ENCODE results near the gene KDM4C.
A peak's percentile ranks its signal among the peaks of the same experiment; 100 is the strongest.
"Not testable (repeated sequence)": the region's sequence is repeated elsewhere in the genome, so short reads cannot be mapped to it uniquely, and the experiment has no call there.

KDM4C gene

GRCh38 chr9:6757456-6758247 lies at the start of gene KDM4C:
KDM4C (plus strand) TSS chr9:6757973; CDS start chr9:6792989, 35,016 bp downstream.
- peak; percentile 93 to 96 (median 95) for DNase-seq

- peak in 2 of 3 experiments; percentile 3 to 10 for DNase-seq
These were observed 49.0 kb upstream of the KDM4C start for GRCh38 chr9:6708732-6709131.

DNA sequence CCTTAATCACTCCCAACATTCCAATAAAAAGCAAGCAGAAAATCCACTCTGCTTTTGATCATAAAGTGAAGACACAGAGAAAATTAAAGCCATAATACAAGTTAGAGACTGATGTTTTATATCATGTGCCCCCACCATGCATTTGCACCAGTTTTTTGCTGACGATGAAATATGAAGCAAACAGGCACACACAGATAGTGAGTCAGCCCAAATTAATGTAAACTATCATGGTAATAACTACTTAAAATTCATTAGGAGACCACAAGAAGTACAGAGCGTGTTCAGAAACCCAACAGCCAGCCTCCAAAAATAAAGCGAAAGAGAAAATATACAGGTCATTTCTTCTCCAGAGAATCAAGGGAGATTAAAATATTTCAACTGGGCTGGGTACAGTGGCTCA lies 46.4 kb upstream of the KDM4C start:
- DNase-seq: no peak

- no peak for DNase-seq
These were observed 45.7 kb upstream of the KDM4C start for GRCh38 chr9:6712041-6712440.

DNA sequence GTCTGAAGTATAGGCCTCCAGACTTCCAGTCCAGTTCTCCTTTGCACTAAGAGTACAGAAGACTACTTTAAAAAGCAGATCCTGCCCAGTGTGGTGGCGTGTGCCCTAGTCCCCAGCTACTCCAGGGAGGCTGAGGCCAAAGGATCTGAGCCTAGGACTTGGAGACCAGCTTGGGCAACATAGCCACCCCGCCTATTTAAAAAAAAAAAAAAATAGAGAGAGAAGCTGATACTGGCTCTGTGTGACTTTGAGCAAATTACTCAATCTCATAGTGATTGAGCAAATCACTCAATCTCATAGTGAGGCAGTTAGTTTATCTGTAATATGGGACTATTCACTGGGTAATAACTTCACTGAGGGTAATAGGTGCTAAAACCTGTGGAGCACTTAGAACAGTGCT lies 43.6 kb upstream of the KDM4C start:
- no peak for DNase-seq

DNA sequence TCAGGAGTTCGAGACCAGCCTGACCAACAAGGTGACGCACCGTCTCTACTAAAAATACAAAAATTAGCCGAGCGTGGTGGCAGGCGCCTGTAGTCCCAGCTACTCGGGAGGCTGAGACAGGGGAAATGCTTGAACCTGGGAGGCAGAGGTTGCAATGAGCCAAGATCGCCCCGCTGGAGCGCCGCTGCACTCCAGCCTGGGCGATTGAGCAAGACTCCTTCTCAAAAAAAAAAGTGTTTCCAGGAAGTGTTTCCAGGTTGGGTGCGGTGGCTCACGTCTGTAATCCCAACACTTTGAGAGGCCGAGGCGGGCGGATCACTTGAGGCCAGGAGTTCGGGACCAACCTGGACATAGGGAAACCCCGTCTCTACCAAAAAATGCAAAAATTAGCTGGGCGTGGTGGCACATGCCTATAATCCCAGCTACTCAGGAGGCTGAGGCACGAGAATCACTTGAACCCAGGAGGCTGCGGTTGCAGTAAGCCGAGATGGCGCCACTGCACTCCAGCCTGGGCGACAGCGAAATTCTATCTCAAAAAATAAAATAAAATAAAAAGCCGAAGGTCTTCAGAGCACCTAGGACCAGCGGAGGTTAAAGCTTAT lies 42.5 kb upstream of the KDM4C start:
- DNase-seq: not testable (repeated sequence)

DNA sequence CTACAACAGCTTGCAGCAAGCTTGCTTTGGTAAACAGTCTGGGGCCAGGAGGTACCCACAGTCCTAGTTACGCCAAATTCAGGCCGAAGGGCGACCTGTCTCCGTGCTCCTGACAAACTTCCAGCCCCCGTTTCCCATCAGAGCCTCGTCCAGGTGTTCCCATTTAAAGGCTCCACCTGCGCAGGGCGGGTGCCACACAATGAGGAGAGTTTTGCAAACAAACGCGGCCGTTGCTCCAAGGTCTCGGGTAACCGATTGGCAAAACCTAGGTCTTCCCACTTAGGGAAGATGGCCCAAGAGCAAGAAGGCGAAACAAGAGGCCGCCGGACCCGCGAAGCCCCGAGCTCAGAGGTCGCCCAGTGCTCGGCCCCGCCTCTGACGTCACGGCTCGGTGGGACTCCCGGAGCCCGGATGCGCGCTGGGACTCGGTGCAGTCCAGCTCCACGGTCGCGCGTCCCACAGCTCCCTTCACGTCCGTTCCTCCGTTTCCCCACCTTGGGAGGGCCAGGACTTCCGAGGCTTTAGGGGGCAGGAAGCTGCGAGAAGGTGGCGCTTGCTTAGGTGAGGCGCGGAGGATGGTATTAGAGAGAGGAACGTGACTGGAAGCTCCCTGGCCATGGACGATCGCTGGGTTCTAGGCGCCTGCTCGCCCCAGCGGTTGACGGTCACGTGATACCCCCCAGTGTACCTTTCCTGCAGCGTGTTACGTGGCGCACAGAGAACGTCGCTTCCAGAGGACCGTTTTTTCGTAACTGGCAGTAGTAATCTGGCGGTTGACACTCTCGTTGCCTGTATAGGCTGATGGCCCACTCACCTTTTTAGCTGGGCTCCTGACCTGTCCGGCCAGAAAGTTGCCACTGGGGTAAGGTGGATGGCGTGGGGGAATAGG lies 41.8 kb upstream of the KDM4C start:
- DNase-seq: peak in 1 of 3 experiments; percentile 54

DNA sequence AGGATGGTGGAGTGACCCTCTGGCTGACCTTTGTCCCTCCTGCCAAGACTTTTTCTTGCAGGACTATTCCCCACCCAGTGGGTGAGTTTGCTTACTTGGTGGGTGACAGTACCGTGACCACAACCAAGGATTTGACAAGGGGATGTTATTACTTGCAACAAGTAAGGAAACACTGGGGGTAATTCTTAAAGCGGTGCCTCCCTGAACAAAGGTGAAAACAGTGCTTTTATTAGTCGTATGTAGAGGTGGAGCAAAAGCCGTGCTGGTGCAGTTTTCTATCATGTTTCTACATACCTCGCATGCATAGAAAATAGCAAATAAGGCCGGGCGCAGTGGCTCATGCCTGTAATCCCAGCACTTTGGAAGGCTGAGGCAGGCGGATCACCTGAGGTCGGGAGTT lies 41.0 kb upstream of the KDM4C start:
- no peak for DNase-seq

DNA sequence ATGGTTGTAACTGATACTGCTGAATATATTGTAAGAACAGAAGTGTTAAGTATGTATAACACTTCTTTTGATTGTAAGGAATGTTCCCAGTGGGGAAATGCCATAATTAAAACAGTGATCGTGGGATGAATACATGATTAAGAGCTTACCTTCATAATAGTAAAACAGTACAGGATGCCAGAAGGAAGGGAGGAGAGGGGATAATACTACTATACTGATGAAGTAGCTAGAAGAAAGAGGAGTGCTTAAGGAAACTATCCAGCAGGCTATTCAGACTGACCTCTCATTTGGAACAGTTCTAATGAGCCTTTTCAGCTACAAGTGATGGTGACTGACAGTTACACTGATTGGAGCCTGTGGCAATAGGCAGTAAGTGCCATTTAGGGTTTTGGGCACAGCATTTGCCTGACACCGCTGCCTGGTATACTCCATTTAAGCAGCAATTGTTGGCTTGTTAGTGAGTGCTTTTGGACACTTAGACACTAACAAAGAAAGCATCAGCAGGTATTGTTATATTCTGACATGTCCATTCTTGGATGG lies 33.8 kb upstream of the KDM4C start:
- no peak for DNase-seq

DNA sequence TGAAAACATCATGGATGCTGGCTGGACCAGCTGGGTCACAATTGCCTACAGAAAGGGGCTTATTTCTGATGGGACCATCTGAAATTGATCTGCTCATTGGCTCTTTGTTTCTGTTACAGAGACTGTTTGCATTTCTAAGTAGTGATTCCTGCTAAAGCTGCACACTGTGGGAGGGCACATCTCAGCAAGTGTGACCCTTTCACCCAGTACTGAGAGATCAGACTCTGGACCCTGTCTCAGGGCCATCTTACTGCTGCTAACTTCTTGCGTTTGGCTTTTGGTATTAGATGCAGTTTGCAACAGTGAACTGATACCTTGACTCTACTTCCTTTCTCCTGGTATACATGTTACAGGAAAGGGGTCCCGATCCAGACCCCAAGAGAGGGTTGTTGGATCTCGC lies 24.5 kb upstream of the KDM4C start:
- DNase-seq: no peak

- no peak for DNase-seq
These were observed 23.9 kb upstream of the KDM4C start for GRCh38 chr9:6733831-6734230.

GRCh38 chr9:6735422-6735821 lies 22.4 kb upstream of the KDM4C start:
- no peak for DNase-seq

DNA sequence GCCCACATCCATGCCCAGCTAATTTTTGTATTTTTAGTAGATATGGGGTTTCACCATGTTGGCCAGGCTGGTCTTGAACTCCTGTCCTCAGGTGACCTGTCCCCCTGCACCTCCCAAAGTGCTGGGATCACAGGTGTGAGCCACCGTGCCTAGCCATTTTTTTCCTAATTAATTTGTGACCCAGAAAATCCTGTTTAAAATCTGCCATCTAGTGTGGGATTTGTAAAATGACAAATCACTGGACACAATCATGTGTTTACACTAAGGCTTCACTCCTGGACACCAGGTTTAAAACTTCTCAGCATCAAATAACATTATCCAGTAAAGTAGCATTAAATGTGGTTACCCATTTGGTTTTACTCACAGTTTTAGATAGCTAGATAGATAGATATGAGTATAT lies 18.6 kb upstream of the KDM4C start:
- DNase-seq: peak in 1 of 3 experiments; percentile 34

DNA sequence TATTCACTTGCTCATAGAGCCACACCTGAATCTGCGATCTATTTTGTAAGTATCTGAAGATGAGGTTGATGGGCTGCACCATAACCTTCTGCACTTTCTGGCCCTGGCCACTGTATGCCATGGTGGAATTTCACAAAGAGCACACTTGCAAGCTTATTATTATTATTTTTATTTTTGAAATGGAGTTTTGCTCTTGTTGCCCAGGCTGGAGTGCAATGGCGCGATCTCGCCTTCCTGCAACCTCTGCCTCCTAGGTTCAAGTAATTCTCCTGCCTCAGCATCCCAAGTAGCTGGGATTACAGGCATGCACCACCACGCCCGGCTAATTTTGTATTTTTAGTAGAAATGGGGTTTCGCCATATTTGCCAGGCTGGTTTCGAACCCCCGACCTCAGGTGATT lies 8.9 kb upstream of the KDM4C start:
- not testable (repeated sequence) for DNase-seq

DNA sequence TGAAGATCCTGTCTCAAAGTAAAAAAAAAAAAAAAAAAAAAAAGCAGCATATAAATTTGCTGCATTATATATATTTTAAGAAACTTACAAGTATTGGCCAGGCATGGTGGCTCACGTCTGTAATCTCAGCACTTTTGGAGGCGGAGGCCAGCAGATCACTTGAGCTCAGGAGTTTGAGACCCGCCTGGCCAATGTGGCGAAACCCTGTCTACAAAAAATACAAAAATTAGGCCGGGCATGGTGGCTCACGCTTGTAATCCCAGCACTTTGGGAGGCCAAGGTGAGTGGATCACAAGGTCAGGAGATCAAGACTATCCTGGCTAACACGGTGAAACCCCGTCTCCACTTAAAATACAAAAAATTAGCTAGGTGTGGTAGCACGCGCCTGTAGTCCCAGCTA lies 2.9 kb upstream of the KDM4C start:
- not testable (repeated sequence) for DNase-seq

DNA sequence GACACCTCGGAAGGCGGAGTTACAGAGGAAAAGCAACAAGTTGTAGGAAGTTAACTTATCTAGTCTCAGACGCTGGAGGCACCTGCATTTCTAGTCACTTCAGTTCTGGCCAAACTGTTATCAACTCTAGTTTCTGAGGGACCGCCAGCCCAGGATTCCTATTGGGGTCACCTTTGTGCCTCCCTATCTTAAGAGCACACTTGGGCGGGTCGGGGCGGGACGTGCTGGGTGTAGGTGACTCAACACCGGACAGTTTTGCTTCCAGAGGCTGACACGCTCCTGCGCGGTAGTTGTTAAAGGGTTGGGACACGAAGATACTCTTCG lies 679 bp upstream of the KDM4C start:
- DNase-seq: peak; percentile 61 to 77 (median 75)

DNA sequence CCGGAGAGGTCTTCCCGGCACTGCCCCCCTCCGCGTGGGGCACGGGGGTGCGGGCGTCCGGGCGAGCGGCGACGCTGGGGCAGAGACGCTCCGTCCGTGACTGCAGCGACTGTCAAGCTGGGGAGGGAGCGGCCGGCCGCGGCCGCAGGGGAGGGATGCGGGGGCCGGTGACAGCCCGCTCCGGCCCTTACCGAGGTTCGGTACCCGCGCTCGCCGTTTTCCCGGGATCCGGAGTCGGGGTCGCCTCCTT lies 400 bp downstream of the KDM4C start:
- no peak for DNase-seq

DNA sequence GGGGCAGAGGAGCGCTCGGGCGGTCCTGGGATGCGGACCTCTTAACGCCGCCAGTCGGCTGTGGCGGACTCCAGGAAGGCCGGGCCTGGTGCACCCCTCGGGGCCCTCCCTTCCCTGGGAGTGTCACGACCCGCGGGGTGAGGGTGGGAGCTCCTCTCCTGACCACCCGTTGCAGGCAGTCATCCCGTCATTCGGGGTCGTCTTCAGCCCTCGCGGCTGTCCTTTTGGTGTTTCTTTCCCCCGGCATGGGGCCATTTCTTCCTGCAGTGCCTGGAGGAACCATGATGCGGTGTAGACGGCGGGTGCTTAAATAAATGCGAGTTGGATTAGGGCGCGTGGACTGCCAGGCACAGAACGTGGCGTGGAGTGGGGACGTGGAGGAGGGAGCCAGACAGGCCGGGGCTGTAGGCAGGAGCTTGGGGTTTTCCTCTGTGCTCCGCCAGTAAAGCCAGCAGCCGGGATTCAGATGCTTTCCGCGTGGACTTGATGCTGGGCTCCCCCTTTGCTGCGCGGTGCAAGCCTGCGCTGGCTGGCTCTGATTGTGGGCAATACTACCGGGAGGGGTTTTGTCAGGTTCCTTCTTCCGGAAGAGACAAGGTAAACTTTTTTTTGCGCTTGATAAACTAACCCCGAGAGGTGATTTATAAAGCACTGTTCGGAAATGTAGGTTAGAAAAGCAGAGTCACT lies 868 bp downstream of the KDM4C start:
- DNase-seq: peak in 2 of 3 experiments; percentile 59 to 61

- DNase-seq: peak in 2 of 3 experiments; percentile 26 to 61
These were observed 1.6 kb downstream of the KDM4C start for GRCh38 chr9:6759185-6759977.

DNA sequence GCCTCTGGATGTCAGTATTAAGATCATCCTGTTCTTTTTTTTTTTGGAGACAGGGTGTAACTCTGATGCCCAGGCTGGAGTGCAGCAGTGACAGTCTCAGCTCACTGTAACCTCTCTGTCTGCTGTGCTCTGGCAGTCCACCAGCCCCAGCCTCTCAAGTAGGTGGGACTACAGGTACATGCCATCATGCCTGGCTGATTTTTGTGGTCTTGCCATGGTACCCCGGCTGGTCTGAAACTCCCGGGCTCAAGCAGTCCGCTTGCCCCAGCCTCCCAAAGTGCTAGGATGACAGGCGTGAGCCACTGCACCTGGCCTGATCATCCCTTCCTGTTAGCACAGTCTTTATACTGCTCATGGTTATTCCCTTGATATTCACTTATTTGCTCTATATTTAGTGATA lies 3.5 kb downstream of the KDM4C start:
- DNase-seq: no peak

DNA sequence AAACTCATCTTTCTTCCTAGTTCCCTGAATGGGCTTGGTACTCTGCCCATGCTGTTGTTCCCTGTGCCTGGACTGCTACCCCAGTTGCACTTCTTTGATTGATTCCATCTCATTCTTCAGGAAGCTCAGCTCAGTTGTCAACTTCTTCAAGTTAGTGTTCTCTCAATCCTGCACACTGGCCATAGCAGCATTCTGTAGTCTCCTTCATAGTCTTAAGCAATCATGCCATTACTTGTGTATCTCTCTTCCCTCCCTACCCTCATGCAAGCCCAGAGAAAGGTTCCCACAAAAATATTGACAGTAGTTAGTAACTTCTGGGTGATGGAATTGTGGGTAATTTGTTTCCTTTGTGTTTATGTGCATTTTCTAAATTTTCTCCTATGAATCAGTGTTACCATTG lies 5.5 kb downstream of the KDM4C start:
- DNase-seq: no peak

DNA sequence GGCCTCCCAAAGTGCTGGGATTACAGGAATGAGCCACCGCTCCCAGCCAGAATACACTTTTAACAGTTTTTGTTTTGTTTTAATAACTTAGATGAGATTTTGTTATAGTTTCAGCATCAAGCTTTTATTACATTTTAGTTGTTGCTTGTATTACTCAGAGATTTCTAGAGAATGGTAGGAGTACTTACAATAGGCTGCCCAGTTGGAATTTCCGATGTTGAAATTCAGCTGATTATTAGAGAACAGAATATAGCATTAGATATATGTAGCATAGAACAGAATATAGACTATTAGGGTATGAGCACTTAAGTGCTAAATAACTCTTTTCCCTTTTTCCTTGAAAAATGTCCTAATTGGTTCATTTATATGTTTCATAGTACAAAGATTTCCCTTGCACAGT lies 6.2 kb downstream of the KDM4C start:
- DNase-seq: no peak
